ENCODE data around the gene IGDCC3. TPM values are rescaled to one million over a fixed set of nuclear protein-coding genes. Genes with fewer than 3 reads are reported as not detected.
A peak's percentile ranks its signal among the peaks of the same experiment; 100 is the strongest.

Gene IGDCC3
- total and polyA plus RNA-seq, 2 donors from 2014 or later: 0.22 to 0.49 TPM

DNA sequence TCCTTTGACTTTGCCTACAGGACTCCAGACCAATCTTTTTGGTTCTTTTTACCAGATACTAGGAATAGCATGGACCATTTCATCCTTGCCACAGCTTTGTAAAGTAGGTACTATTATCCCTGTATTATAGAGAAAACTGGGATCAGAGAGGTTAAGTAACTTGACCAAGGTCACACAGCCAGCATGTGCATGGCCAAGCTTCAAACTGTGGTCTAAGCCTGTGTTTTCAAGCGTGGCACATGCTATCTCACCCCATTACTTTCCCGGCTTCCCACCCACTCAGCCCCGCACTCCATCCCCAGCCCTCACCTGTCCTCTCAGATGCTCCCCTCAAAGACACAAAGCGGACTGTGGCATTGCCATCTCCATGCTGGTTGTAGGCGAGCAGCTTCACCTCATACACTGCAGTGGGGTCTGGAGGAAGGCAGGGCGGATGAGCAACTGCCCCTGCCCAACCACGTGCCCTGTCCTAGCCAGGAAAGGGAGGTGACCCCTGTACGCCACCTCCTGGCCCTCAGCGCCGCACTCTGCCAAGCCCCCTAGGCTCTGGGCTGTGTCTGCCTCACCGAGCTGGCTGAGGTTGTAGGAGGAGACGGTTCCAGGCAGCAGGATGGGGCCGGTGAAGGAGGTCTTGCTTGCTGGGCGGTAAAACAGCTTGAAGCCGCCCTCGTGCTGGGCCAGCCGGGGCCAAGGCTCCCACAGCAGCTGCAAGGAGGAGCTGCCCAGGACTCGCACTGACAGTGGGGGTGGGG lies 47.6 kb downstream of the IGDCC3 start:
- no peaks in the 10 kb centered on the region for H3K36me3 ChIP-seq (ENCODE audit: control insufficient read depth in 2 of 3, insufficient read depth in 3 of 3, low read length in 3 of 3)
- intact Hi-C loops (cut with DNase I): no loop called here
- H3K9ac ChIP-seq (ENCODE audit: low read length in 3 of 3): no peak overlapping the region
- H3K27me3 ChIP-seq (ENCODE audit: control insufficient read depth, insufficient read depth, low read length): no peaks in the 10 kb centered on the region
- FAIRE-seq (no peak), DNase-seq (peak in 1 of 5 donors; percentile 59)
- no peak overlapping the region for H3K4me3 ChIP-seq (ENCODE audit: low read length in 3 of 3)
- no peaks in the 10 kb centered on the region for H3K9me3 ChIP-seq (ENCODE audit: control insufficient read depth in 2 of 3, insufficient read depth in 1 of 3, low read length in 3 of 3)
- TF ChIP-seq, protein P1, sequence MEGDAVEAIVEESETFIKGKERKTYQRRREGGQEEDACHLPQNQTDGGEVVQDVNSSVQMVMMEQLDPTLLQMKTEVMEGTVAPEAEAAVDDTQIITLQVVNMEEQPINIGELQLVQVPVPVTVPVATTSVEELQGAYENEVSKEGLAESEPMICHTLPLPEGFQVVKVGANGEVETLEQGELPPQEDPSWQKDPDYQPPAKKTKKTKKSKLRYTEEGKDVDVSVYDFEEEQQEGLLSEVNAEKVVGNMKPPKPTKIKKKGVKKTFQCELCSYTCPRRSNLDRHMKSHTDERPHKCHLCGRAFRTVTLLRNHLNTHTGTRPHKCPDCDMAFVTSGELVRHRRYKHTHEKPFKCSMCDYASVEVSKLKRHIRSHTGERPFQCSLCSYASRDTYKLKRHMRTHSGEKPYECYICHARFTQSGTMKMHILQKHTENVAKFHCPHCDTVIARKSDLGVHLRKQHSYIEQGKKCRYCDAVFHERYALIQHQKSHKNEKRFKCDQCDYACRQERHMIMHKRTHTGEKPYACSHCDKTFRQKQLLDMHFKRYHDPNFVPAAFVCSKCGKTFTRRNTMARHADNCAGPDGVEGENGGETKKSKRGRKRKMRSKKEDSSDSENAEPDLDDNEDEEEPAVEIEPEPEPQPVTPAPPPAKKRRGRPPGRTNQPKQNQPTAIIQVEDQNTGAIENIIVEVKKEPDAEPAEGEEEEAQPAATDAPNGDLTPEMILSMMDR (IDR thresholded peaks at IDR 0.05; ENCODE audit: borderline replicate concordance, extremely low read depth, insufficient read depth): no peak
- H3K27ac ChIP-seq (ENCODE audit: low read depth in 2 of 2, low read length in 2 of 2): no peak overlapping the region
- H3K4me1 ChIP-seq (ENCODE audit: control insufficient read depth in 2 of 3, insufficient read depth in 2 of 3, low read depth in 1 of 3, low read length in 3 of 3): peaks cover 0 to 5% (median 0%) of the 10 kb centered on the region in 3 donors

DNA sequence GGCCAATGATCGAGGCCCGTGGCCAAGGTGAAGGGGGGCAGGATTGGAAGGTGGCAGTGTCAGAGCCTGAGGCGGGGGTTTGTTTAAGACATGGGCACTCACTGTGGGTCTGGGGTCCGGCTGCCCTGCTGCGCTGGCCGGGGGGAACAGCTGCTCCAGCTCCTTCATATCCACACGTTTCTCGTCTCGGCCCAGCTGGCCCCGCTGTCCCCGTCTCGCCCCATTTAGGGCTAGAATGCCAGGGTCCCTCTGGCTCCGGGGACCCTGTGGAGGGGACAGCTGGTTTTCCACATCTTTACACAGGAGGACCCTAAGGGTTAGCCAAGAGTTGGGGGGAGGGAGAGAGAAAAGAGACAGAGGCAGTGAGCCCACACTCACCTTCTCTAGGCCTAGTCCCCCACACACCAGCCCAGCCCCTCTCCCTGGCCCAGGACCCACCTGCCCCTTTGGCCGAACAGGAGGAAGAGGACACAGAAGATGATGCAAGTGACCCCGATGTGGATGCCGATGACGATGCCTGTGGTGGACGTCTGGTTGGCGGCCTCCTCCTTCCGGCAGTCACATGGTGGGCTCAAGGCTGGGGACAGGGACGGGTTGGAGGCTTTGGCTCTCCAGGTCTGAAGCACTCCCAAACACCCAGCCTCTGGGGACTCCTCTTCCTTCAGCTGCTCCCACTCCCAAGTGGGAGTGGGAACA lies 48.4 kb downstream of the IGDCC3 start:
- no peak overlapping the region for H3K9ac ChIP-seq (ENCODE audit: low read length in 3 of 3)
- H3K4me3 ChIP-seq (ENCODE audit: low read length in 3 of 3): no peak overlapping the region
- no peak for FAIRE-seq
- intact Hi-C loops (cut with DNase I): no loop called here
- H3K9me3 ChIP-seq (ENCODE audit: control insufficient read depth in 2 of 3, insufficient read depth in 1 of 3, low read length in 3 of 3): no peaks in the 10 kb centered on the region
- TF ChIP-seq, protein P1 (IDR thresholded peaks at IDR 0.05; ENCODE audit: borderline replicate concordance, extremely low read depth, insufficient read depth): no peak
- H3K36me3 ChIP-seq (ENCODE audit: control insufficient read depth in 2 of 3, insufficient read depth in 3 of 3, low read length in 3 of 3): no peaks in the 10 kb centered on the region
- peak in 1 of 5 donors; percentile 51 for DNase-seq
- no peaks in the 10 kb centered on the region for H3K27me3 ChIP-seq (ENCODE audit: control insufficient read depth, insufficient read depth, low read length)
- no peak overlapping the region for H3K27ac ChIP-seq (ENCODE audit: low read depth in 2 of 2, low read length in 2 of 2)
- peaks cover 0 to 5% (median 0%) of the 10 kb centered on the region in 3 donors for H3K4me1 ChIP-seq (ENCODE audit: control insufficient read depth in 2 of 3, insufficient read depth in 2 of 3, low read depth in 1 of 3, low read length in 3 of 3)

DNA sequence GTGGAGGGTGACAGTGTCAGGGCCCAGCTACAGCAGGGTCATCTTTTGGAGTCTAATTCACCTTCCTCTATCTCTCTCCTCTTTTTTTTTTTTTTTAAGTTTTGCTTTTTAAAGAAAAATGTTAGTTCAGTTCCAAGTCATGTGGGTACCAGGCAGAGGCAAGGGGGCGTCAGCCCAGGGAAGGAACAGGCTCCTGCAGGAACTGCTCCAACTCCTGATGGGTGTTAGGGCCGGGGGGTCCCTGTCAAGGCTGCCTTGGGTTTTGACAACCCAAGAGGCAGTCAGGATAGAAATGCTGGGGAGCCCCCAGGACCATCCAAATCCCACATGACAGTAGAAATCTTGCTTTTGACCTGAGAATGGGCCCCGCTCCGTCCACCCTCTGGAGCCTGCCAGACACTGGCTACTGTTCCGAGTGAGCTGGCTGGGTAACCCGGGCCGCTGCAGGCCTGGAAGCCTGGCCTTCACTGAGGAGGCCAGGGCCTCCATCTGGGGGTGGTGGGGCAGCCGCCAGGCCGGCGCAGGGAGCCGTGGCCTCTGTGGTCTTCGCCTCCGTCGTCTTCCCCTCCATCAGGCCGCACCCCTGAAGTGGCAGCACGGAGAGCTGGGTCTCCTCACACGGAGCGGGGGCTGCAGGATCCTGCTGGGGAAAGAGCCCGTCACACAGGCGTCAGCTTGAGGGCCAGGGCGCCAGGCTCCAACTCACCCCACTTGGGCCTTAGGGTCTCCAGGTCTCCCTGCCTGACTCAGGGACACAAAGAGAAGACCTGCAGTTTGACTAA lies 49.1 kb downstream of the IGDCC3 start:
- intact Hi-C loops (cut with DNase I): no loop called here
- no peak overlapping the region for H3K27ac ChIP-seq (ENCODE audit: low read depth in 2 of 2, low read length in 2 of 2)
- FAIRE-seq (no peak), DNase-seq (peak in 1 of 5 donors; percentile 56)
- no peak overlapping the region for H3K9ac ChIP-seq (ENCODE audit: low read length in 3 of 3)
- peaks cover 0 to 5% (median 0%) of the 10 kb centered on the region in 3 donors for H3K4me1 ChIP-seq (ENCODE audit: control insufficient read depth in 2 of 3, insufficient read depth in 2 of 3, low read depth in 1 of 3, low read length in 3 of 3)
- TF ChIP-seq, protein P1 (IDR thresholded peaks at IDR 0.05; ENCODE audit: borderline replicate concordance, extremely low read depth, insufficient read depth): no peak
- H3K4me3 ChIP-seq (ENCODE audit: low read length in 3 of 3): no peak overlapping the region
- no peaks in the 10 kb centered on the region for H3K27me3 ChIP-seq (ENCODE audit: control insufficient read depth, insufficient read depth, low read length)
- no peaks in the 10 kb centered on the region for H3K36me3 ChIP-seq (ENCODE audit: control insufficient read depth in 2 of 3, insufficient read depth in 3 of 3, low read length in 3 of 3)
- H3K9me3 ChIP-seq (ENCODE audit: control insufficient read depth in 2 of 3, insufficient read depth in 1 of 3, low read length in 3 of 3): no peaks in the 10 kb centered on the region
